Head of caudate nucleus (tissue), 42 donors: ENCODE data around the gene PARD6G.

Source experiments
- DNase-seq, 42 donors: peaks; one replicate each; pipeline versions ENCODE4 v3.0.0 to v3.0.0-alpha.2; 2020 to 2021; ENCODE audit warnings: mixed read lengths in 7 of 42
- intact Hi-C: fragments of 100-400 bp; cut with DNase I; formaldehyde crosslinking; loops from one replicate; pipeline ENCODE4 v1.15.0; 2022

PARD6G gene

DNA sequence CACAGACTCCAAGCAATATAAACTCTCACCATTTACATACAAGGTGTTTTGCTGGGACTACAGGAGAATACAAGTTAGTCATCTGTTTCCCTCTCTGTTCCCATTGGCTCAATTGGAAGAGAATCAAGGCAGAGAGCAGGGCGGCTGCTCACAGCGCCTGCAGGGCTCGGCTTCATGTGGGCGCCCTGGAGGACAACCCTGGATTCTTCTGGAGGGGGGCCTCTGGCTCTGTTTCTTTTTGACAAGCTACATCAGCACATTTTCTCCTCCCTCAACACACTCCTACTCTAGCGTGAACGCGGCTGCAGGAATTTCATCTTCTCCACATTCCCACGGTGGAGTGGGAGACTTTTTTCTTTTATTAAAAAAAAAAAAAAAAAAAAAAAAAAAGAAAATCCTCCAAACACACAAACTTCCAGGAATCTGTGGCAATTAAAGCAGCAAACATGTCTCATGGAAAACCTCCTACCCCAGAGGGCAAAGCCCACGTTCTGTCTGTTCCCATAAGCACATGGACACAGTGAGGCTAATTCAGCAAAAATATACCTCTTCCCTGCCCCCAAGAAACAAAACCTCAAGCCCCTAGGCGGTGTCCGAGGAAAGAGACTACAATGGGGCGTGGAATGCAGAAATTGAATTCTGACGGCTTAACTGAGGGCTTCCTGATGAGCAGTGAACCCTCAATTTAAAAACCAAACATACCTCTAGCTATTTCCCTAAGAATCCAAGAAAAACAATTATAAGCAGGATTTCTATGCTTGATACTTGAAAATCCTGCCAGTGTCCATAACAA lies 50.6 kb downstream of the PARD6G start:
- intact Hi-C loops = no loop called here
- peak in 20 of 42 donors; percentile 6 to 73 (median 24) for DNase-seq

DNA sequence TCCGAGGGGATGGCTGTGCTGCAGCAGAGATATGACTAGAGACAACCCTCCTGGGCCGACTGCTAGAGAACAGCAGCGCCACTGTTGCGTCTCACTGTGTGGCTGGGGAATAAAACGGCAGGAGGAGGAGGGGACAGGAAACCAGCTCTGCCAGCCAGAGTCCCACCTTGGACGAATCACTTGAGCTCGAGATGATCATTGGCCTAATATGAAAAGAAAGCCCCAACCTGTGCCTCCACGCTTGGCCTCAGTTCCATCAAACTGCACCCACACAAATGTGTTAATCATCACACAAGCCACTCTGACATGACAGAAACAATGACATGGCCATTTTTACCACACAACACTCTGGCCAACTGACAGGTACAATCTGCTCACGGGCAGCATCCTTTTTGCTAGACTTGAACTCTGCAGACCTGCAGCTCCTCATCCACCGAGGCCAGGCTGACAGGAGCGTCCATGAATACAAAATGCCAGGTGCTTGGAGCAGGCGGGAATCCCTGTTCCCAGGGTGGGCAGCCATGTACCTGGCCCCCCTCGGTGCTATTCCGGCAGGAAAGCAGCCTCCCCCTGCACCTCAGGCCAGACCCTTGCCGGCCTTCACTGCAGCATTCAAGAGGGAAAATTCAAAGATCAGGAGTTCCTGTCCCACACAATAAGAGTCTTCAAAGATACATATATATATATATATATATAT lies 52.3 kb downstream of the PARD6G start:
- DNase-seq = peak in 5 of 42 donors; percentile 5 to 24 (median 9)

DNA sequence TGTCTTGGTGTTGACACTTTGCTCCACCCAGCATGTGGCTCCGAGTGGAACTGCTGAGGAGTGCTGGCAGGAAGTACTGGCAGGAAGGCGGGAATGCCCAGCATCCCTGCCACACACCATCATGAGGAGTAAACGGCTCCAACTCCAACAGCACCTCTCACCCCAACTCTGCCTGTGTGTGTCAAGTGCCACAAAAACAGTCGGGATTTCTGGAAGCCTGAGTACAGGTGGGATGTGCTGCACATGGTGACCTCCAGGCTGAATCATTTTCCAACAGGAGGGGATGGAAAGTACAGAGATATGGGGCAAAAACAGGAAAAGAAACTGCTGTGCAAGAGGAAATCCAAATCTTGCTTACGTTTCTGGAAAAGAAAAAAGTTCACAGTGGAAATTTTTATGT lies 53.6 kb downstream of the PARD6G start:
- DNase-seq = peak in 5 of 42 donors; percentile 1 to 34 (median 12)

More for the DNA sequence above, 52.3 kb downstream of the PARD6G start:
- intact Hi-C loops = no loop called here

DNA sequence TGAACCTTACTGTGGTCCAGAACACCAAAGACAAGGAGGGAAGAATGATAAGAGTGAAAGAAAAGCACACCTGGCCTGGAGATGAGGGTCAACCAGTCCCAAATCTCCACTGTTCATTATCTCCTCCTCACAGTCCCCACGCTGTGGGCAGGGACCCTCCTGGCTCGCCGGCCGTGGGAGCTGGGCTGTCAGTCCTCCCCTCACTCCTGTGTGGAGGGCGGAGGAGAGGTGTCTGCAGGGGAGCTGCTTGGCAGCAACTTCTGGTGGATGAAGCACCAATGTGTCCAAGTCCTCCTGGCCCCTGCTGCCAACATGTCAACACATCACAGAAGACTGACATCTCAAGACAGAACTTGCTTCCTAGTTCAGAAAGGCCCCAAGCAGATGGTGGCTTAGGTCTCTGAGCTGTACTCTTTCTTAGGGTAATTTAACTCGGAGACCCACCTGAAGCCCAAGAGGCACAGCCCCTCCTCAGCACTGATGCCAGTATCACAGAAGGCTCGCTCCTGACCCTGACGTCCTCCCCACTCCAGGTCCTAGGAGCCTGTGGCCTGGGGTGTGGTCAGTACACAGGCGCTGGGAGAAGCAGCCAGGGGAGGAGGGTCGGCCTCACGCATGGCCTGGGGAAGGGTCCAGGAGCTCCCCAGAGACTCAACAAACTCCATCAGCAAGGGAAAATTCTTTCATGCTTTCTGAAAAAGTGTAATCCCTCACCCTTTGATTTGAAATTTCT lies 54.5 kb downstream of the PARD6G start:
- DNase-seq = peak in 5 of 42 donors; percentile 5 to 36 (median 16)
- intact Hi-C loops = no loop called here

More for the DNA sequence above, 53.6 kb downstream of the PARD6G start:
- intact Hi-C loops = no loop called here

DNA sequence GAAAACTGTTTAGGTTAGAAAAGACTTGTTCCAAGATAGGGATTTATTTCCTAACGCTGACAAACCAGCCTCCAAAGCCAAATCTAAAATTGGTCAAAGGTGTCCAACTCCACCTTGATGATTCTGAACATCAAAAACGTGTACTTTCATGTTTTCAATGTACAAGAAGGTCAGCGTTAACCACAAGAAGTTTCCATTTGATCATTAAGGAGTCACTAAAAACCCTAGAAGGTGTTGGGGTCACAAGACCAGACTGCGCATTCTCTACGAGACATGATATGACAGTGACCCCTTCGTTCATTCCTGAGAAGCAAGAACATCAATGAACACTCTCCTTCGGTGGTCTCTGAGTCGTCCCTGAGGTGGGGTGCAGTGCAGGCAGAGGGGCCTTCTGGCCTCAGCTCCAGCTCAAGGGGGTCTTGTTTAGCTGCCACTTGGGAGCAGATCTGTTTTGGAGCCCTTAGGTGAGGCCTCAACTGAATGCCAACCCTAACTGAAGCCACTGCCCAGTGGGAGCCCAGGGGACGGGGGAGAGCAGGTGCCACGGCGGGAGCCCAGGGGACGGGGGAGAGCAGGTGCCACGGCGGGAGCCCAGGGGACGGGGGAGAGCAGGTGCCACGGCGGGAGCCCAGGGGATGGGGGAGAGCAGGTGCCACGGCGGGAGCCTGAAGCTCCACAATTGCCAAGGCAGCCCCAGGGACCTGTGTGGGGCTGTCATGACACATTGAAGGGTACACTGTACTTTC lies 55.2 kb downstream of the PARD6G start:
- intact Hi-C loops = no loop called here
- peak in 5 of 42 donors; percentile 2 to 20 (median 12) for DNase-seq

DNA sequence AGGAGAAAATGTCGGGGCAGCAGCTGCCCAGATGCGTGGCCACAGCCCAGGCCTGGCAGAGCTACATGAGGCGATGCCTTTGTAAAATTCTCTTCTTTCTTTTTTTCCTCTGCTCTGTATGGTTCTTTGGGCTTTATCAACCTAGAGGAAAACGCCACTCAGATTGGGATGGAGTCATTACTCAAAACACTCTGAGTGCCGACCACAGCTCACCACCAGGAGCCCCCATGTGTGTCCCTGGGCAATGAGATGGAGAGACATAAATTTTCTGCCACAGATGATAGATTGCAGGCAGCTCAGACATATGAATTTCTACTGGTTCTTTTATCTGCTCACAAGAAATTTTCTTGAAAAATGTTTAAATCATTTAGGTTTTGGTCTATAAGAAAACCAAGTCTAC lies 56.0 kb downstream of the PARD6G start:
- peak in 4 of 42 donors; percentile 2 to 15 (median 8) for DNase-seq
- intact Hi-C loops = no loop called here

DNA sequence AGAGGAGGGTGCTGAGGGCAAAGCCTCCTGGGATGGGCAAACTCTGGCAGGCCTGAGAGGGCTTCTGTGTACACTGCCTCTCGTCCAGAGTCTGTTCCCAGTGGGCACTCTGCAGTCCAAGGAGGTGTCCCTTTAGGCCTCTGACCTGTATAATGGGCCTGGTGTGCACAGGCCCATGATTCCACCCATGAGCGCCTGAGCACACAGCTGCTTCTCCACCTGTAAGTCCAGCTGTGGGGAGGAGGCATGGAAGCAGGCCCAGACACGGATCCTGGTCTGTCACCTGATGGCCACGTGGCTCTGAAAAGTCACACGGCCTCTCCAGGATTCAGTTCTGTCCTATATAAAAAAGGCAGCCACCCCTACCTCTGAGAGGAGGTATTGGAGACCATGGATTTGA lies 57.0 kb downstream of the PARD6G start:
- intact Hi-C loops = no loop called here
- peak in 2 of 42 donors; percentile 2 to 16 for DNase-seq

DNA sequence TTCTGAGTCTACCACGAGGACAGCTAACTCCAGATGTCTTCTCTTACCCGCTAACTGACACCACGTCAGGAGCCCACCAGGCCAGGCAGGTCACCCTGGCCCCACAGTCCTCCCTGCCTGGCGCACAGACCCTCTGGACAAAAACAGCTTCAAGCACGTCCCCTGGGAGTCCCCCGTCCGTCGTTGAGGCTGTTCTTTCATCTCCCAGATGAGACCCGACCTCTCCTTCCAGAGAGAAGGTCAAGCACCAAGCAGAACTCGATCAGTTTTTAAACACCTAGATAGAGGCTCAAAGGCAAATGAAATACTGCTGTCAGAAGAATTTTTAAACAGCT lies 57.8 kb downstream of the PARD6G start:
- intact Hi-C loops = no loop called here
- DNase-seq = no peak

- intact Hi-C loops = no loop called here
- DNase-seq = no peak
Observed at GRCh38 chr18:80188643-80189530, 58.4 kb downstream of the PARD6G start.

- intact Hi-C loops = no loop called here
- DNase-seq = no peak
Observed at GRCh38 chr18:80187956-80188642, 59.2 kb downstream of the PARD6G start.

DNA sequence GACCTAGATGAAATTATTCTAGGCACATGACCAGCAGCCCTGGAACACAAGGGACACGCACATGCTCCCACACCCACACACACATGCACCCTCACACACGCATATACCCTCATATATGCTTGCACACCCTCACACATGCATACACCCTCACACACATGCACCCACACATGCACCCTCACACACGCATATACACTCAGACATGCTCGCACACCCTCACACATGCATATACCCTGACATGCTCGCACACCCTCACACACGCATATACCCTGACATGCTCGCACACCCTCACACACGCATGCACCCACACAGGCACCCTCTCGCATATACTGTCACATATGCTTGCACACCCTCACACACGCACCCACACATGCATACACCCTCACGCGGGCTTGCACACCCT lies 61.8 kb downstream of the PARD6G start:
- intact Hi-C loops = no loop called here
- peak in 1 of 42 donors; percentile 6 for DNase-seq

DNA sequence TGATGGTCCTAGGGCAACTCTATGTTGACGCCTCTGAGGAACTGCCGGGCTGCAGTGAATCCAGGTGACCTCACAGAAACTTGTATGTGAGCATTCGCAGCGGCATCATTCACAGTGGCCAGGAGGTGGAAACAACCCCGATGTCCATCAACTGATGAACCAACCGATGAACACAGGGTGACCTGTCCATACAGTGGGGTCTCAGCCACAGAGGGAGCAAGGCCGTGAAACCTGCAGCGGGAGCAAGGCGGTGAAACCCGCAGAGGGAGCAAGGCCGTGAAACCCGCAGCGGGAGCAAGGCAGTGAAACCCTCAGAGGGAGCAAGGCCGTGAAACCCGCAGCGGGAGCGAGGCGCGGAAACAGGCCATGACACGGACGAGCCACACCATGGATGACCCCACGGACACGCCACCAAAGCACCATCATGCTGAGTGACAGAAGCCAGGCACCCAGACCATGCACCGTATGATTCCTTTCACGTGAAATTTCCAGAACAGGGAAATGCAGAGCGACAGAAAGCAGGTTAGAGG lies 63.0 kb downstream of the PARD6G start:
- peak in 1 of 42 donors; percentile 12 for DNase-seq
- intact Hi-C loops = no loop called here

DNA sequence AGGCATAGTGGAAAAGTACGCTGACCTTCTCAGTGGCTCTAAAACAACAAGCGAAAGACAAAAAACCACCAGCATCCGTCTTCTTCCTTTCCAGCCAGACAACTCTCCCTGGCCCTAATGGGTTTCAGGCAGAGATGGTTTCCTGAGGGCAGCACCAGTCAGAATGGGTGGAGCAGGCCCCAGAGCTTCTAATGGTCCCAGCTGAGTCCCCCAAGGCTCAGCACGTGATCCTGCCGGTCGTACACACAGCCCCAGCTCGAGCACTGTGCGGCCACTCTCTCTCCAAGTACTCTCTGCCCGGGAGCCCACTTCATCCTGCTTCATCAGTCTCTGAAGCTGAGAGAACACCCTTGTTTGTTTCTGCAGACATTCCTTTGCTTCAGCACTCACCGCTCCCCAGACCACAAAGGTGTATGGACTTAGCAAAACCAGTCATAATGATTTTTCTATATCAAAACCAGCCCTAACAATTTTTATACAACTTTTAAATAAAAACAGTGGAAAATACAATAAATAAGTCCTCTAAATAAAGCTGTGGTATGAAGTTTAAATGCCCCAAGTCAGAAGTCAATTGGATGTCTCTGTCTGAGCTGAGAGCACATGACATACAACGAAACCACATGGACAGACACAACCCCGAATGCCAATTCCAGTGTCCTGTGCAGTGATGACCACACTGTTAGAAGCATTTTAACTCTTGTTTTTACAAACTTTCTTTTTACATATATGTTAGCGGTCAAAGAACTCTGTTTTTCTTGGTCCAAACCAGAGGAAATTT lies 63.9 kb downstream of the PARD6G start:
- intact Hi-C loops = no loop called here
- DNase-seq = no peak

DNA sequence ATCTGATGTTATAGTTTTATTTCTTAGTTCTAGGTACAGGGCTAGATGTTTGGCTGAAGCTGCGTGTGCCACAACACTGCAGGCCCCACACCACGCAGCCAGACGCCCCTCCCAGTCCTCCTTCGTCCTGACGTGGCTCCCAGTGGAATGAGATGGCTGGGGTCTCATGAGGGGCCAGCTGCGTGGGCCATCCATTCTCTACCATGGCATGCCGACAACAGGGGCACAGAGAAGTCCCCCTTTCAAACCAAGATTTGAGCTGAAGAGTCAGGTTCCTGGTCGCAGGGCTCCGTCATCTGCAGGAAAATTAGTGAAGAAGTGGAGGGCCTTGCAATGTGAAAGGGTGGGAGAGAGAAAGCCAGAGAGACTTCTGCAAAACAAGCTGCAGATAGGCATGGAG lies 64.5 kb downstream of the PARD6G start:
- intact Hi-C loops = no loop called here
- DNase-seq = no peak

DNA sequence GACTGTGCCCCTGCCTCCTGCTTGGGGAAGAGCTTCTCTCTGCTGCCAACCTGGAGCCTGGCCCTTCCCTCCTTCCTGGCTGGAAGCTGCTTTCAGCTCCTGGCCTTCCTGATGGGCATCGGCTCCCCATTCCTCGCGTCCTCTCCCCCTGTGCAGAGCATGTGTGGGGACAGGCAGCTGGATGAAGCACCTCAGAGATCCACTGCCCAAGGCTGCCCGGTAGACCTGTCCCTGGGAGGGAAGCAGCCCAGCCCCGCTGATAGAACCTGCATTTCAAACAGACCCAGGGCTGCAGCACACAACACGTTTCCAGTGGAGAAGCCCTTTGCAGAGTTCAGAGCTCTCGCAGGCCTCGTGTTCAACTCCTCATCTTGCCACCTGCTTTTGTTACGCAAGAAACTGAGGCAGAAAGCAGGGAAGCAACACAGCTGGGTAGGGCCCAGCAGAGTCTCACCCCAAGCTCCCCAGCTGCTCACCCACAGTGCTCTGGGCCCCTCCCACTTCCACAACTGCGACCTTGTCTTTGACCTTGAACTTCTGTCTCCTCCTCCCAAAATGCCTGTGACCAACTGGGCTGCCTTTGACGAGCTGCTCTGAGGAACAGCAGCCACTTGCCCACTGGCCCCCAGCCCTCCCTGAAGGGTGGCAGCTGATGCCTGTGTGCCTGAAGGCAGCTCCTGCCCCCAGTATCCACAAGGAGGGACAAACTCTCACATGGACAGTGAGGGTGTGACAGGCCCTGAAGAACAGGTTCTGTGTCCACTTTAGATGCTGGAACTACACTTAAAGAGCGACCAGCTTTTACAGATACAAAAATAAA lies 65.5 kb downstream of the PARD6G start:
- no peak for DNase-seq
- intact Hi-C loops = no loop called here
